GM19328 (cell line): ENCODE measurements around the gene CACNA1A.
"Not testable (repeated sequence)": the region's sequence is repeated elsewhere in the genome, so short reads cannot be mapped to it uniquely, and the experiment has no call there.

Experiments used
- ATAC-seq: cut with Tn5 transposase; IDR thresholded peaks from one replicate; pipeline ENCODE4 v1.9.1; 2021; ENCODE audit warnings: mild to moderate bottlenecking, moderate library complexity; ENCODE audit not compliant: unreplicated experiment

The CACNA1A gene

DNA sequence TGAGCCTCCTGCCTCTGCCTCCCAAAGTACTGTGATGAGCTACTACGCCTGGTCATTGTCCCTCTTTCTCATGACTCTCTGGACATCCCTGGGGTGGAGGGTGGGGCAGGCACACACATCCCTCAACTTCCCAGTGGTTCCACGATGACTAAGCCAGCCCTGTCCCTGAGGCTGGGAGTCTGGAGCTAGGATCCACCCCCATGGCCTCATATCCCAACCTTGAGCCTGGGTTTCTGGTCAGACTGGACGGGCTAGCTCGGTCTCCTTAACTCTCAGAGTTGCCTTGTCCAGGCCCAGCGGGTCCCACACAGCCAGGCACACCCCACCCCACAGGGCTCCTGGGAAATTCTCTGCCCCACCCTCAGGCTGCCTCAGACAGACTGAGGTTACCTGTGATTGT, 336.5 kb downstream of the CACNA1A start:
- ATAC-seq = no peak

- not testable (repeated sequence) for ATAC-seq
Observed at GRCh38 chr19:13166151-13166550, 340.1 kb downstream of the CACNA1A start.

DNA sequence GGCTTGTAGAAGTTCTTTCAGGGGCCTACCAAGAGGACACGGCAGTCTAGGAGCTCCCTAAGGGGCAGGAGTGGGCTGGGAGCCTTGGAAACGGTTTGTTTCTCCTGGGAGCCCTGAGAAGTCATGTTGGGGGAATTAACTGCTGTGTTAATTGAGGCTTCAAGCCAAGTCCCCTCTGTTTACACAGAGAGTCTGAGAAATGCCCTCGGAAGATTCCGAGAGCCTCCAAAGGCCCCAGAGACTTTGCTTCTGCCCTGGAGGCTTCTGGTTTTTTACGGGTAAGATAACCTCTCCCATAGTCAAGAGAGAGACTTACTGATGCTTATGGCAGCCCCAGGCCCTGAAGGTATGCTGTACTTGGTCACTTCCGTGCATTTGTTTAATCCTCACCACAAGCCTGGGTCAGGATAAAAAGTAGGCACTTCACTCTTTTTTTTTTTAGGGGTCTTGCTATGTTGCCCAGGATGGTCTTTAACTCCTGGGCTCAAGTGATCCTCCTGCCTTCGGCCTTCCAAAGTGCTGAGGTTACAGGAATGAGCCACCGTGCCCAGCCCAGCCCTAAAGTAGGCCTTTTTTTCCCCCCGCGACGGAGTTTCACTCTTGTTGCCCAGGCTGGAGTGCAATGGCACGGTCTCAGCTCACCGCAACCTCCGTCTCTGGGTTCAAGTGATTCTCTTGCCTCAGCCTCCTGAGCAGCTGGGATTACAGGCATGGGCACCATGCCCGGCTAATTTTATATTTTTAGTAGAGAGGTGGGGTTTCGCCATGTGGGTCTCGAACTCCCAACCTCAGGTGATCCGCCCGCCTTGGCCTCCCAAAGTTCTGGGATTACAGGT, 340.9 kb downstream of the CACNA1A start:
- no peak for ATAC-seq

GRCh38 chr19:13164343-13165161, 341.7 kb downstream of the CACNA1A start:
- ATAC-seq = no peak

DNA sequence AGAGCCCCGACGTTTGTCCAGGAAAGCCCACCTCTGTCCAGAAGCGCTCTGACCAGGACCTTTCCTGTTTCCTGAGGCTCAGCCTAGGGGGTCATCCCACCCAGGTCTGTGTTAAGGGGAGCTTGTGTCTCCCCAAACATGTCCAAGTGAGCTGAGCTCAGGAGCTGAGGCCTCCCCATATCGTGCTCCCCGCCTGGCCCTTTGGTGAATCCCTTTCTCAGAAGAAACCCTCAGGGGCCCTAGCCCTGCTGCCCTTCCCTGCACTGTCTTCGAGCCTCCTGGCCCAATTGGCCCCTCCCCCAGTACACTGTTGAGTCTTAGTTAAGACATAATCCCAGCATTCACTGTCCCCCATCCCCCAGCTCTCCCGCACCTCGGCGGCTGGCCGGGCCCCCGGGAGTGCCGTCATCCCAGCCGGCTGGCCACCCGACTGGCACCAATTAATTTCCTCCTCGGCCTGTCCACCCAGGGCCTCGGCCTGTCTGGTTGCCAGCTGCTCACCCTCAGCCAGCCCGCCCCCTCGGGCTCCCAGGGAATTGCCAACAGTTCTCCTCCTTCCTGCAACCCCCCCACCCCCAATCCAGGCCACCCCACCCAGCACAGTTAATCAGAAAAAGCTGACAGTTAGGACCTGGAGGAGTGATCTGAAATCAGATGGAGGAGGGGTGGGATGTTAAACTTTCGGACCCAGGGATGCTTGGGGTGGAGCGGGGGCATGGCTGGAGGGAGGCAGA, 342.5 kb downstream of the CACNA1A start:
- no peak for ATAC-seq

GRCh38 chr19:13162724-13163608, 343.3 kb downstream of the CACNA1A start:
- ATAC-seq = no peak

- ATAC-seq = no peak
Observed at GRCh38 chr19:13160557-13160956, 345.7 kb downstream of the CACNA1A start.

GRCh38 chr19:13159713-13160112, 346.6 kb downstream of the CACNA1A start:
- no peak for ATAC-seq
